K562 (cell line): ENCODE results near the gene HEXIM1. TPM values are rescaled to one million over a fixed set of nuclear protein-coding genes. Genes with fewer than 3 reads are reported as not detected.

Experiments
- ATAC-seq: fragments of 200-7000 bp; cut with Tn5 transposase; 3 replicates; pipeline ENCODE4 v1.9.1; 2020; ENCODE audit warnings: moderate library complexity
- BruUV-seq: library from RNA; stranded (reverse); fragments of 400-500 nt; replicated peaks from 2 replicates; lab custom pipeline; 2021; lab: Mats Ljungman, UMichigan
- CTCF ChIA-PET: fragments of 300-600 bp; formaldehyde crosslinking; extraction: SDS; loops from one replicate; lab custom pipeline; 2021; ENCODE audit warnings: low intra/inter-chr PET ratio; lab: Yijun Ruan, JAX
- POLR2A ChIA-PET: fragments of 300-600, 350-650 bp; sonication (Branson Sonifier 250); formaldehyde crosslinking; extraction: SDS; loops from one replicate; lab custom pipeline; 2021; ENCODE audit warnings: antibody characterized with exemption, inconsistent platforms; lab: Yijun Ruan, JAX
- DNase-seq, 4 experiments: peaks; one replicate each; pipeline versions ENCODE4 v3.0.0 to v3.0.0-alpha.2; 2011 to 2018; ENCODE audit warnings: low spot score in 3 of 4, mixed read lengths in 3 of 4; ENCODE audit errors: extremely low read depth in 1 of 4
- FAIRE-seq: peaks from 2 replicates; lab custom pipeline; 2011; peaks lifted over from hg19 to GRCh38; lab: Jason Lieb, UNC
- H2AFZ ChIP-seq: 2 replicates; pipeline ENCODE4 v1.6.0; 2011; ENCODE audit warnings: low read depth, low read length, control low read depth, inconsistent platforms
- H3K27ac ChIP-seq: fragments of 200-600 bp; 3 replicates; pipeline ENCODE4 v1.8.0; 2011; ENCODE audit warnings: low read depth, mild to moderate bottlenecking, control low read depth, inconsistent platforms, low read length, moderate library complexity, mixed read lengths; ENCODE audit errors: extremely low read depth
- H3K27me3 ChIP-seq, 2 experiments: fragments of 300-600 bp in 1 of 2; 2 replicates in 1 of 2; 3 replicates in 1 of 2; pipeline versions ENCODE4 v1.6.0 to v1.8.0; 2011; ENCODE audit warnings: inconsistent platforms in 2 of 2, low read length in 2 of 2, mild to moderate bottlenecking in 1 of 2, mixed read lengths in 1 of 2, moderate library complexity in 1 of 2; ENCODE audit not compliant: control insufficient read depth in 2 of 2, insufficient read depth in 2 of 2
- H3K36me3 ChIP-seq: fragments of 300-600 bp; 3 replicates; pipeline ENCODE4 v1.8.0; 2011; ENCODE audit warnings: mild to moderate bottlenecking, low read length, inconsistent platforms; ENCODE audit not compliant: control insufficient read depth, insufficient read depth
- H3K4me1 ChIP-seq, 2 experiments: fragments of 200-600 bp in 1 of 2; replicated peaks in 1 of 2; 2 replicates in 1 of 2; 3 replicates in 1 of 2; pipeline versions ENCODE4 v1.5.1 to v1.8.0; 2011; ENCODE audit warnings: inconsistent platforms in 2 of 2, low read length in 2 of 2, mild to moderate bottlenecking in 1 of 2, mixed read lengths in 1 of 2, moderate library complexity in 1 of 2; ENCODE audit not compliant: control insufficient read depth in 2 of 2, insufficient read depth in 2 of 2
- H3K4me2 ChIP-seq: 2 replicates; pipeline ENCODE4 v1.6.1; 2011; ENCODE audit warnings: low read length, control low read depth, inconsistent platforms, mixed read lengths; ENCODE audit not compliant: insufficient read depth
- H3K4me3 ChIP-seq: fragments of 200-600 bp; sonication (generic), shearing (Covaris generic); 2 replicates; pipeline ENCODE4 v1.5.1; 2016; ENCODE audit warnings: control low read depth, inconsistent platforms
- H3K79me2 ChIP-seq: fragments of 200-600 bp; 3 replicates; pipeline ENCODE4 v1.8.0; 2011; ENCODE audit warnings: low read length, inconsistent platforms; ENCODE audit not compliant: control insufficient read depth, insufficient read depth
- H3K9ac ChIP-seq, 2 experiments: 2 replicates each; pipeline versions ENCODE4 v1.6.0 to v1.6.1; 2011; ENCODE audit warnings: low read depth in 2 of 2, low read length in 2 of 2, control low read depth in 1 of 2, inconsistent platforms in 1 of 2, mild to moderate bottlenecking in 1 of 2, mixed read lengths in 1 of 2; ENCODE audit not compliant: insufficient read depth in 1 of 2
- H3K9me1 ChIP-seq: one replicate; pipeline ENCODE4 v1.6.0; 2011; ENCODE audit warnings: inconsistent platforms, mild to moderate bottlenecking, low read length, moderate library complexity; ENCODE audit not compliant: control insufficient read depth, insufficient read depth
- H3K9me3 ChIP-seq: replicated peaks from 2 replicates; pipeline ENCODE4 v1.5.1; 2011; ENCODE audit warnings: low read depth, low read length, inconsistent platforms; ENCODE audit not compliant: control insufficient read depth, insufficient read depth
- H4K20me1 ChIP-seq: replicated peaks from 2 replicates; pipeline ENCODE4 v1.6.1; 2011; ENCODE audit warnings: low read length, inconsistent platforms, mixed read lengths; ENCODE audit not compliant: control insufficient read depth, insufficient read depth
- CTCFL ChIP-seq: IDR thresholded peaks from 2 replicates; pipeline ENCODE4 v1.6.1; 2011; ENCODE audit warnings: borderline replicate concordance, low read depth, mild to moderate bottlenecking, moderate library complexity, low read length; ENCODE audit not compliant: insufficient read depth, poor library complexity, severe bottlenecking
- FOS ChIP-seq: IDR thresholded peaks from 3 replicates; pipeline ENCODE4 v1.6.1; 2011; ENCODE audit not compliant: insufficient read length; ENCODE audit errors: extremely low read depth
- FOXK1 ChIP-seq: sonication (generic); formaldehyde crosslinking; IDR thresholded peaks from 2 replicates; pipeline ENCODE4 v1.8.0; 2022; ENCODE audit warnings: missing genetic modification reagents, mild to moderate bottlenecking, borderline replicate concordance
- MAZ ChIP-seq, 2 experiments: fragments of 450-650 bp in 1 of 2; sonication (generic) in 1 of 2; formaldehyde crosslinking; IDR thresholded peaks in 1 of 2; conservative IDR thresholded peaks in 1 of 2; 2 replicates each; pipeline versions ENCODE4 v1.4.0 to v1.5.0; 2020; ENCODE audit warnings: mild to moderate bottlenecking in 1 of 2, missing genetic modification reagents in 1 of 2
- NR2C2 ChIP-seq, 2 experiments: fragments of 200-800 bp in 1 of 2; sonication (Bioruptor generic) in 1 of 2; sonication (generic) in 1 of 2; formaldehyde crosslinking in 1 of 2; IDR thresholded peaks; 2 replicates each; pipeline versions ENCODE4 v1.6.1 to v1.8.0; 2016 to 2022; ENCODE audit warnings: mild to moderate bottlenecking in 1 of 2, missing compliant biosample characterization in 1 of 2, missing genetic modification characterization in 1 of 2, missing genetic modification reagents in 1 of 2
- NRF1 ChIP-seq, 2 experiments: fragments of 450-650 bp; IDR thresholded peaks in 1 of 2; conservative IDR thresholded peaks in 1 of 2; 2 replicates each; pipeline ENCODE4 v1.6.1; 2014; ENCODE audit warnings: mild to moderate bottlenecking in 2 of 2
- WGBS: fragments of 100-300 bp; shearing (Covaris generic); methylation state at CpG from one replicate; pipeline ENCODE4 v1.1.6; 2016; ENCODE audit warnings: low coverage, mixed read lengths; ENCODE audit not compliant: insufficient coverage; ENCODE audit errors: missing lambda C conversion rate; 5-methylcytosine and 5-hydroxymethylcytosine counted together
- in situ Hi-C: fragments of 300-500 bp; cut with MboI; formaldehyde crosslinking; loops from 4 replicates; pipeline ENCODE4 v1.15.0; 2018; ENCODE audit warnings: inconsistent platforms, mixed read lengths
- intact Hi-C: fragments of 100-400 bp; cut with micrococcal nuclease; formaldehyde crosslinking; loops from 2 replicates; pipeline ENCODE4 v1.14.2; 2022
- polyA plus RNA-seq, 8 experiments: library from polyadenylated mRNA; depleted of rRNA in 4 of 8; stranded (reverse) in 5 of 8; unstranded in 3 of 8; fragments of >200 nt; fragmentation: Nextera tagmentation in 2 of 8; fragmentation: Illumina TruSeq in 1 of 8; extraction: Ambion mirVana in 2 of 8; extraction: Trizol in 1 of 8; gene quantifications; 2 replicates each; pipeline versions ENCODE4 v1.2.1 to v1.2.3, GENCODE V29; 2011 to 2014; ENCODE audit warnings: inconsistent platforms in 1 of 8, missing spikeins in 1 of 8
- total RNA-seq, 7 experiments: library from RNA; depleted of rRNA in 6 of 7; stranded (reverse); fragments of >200 nt in 6 of 7; fragmentation: Illumina TruSeq in 2 of 7; extraction: Trizol in 2 of 7; gene quantifications; 2 replicates each; pipeline versions ENCODE4 v1.2.1 to v1.2.3, GENCODE V29; 2011 to 2021; ENCODE audit warnings: low replicate concordance in 1 of 7

Gene HEXIM1
- total and polyA plus RNA-seq, 9 of the 15 experiments (the other 6 are each of a cell fraction or from before 2014, with no cell fraction given): 1.4 to 28.3 (median 9.1) TPM

GRCh38 chr17:45135192-45135977, 12.9 kb upstream of the HEXIM1 start, which contains the start of gene ACBD4 (continued):
- peak; percentile 31 to 53; a peak in 3 of 4 replicates for TF ChIP-seq NRF1 (conservative IDR thresholded peaks at IDR 0.05 in 1 of 2, IDR thresholded peaks at IDR 0.05 in 1 of 2)
- peak; percentile 60 to 93; a peak in 3 of 4 replicates for TF ChIP-seq MAZ (CRISPR knock-in tag; conservative IDR thresholded peaks at IDR 0.05 in 1 of 2, IDR thresholded peaks at IDR 0.05 in 1 of 2)
- TF ChIP-seq FOS: peak; percentile 83

- no peaks in the 10 kb centered on the region for H3K27me3 ChIP-seq
- no peak for DNase-seq
- H3K9me3 ChIP-seq: no peaks in the 10 kb centered on the region; the same call in 1 of the 2 replicates
- H3K79me2 ChIP-seq: peaks cover 7% of the 10 kb centered on the region; the same call in 1 of the 3 replicates
- in situ Hi-C loops: loop anchor here (5.0 kb wide), 1 partner anchor 61 kb away; no protein-coding TSS in a partner anchor
- POLR2A ChIA-PET: interaction anchor here (0.6 to 7.1 kb wide), 13 partner anchors 8 to 190 kb away, joined by 3 to 119 read pairs (median 4); partner anchors contain the start of genes HEXIM1 and HEXIM2
- peak overlapping the region; percentile 52 for H3K4me3 ChIP-seq
- H3K36me3 ChIP-seq: no peaks in the 10 kb centered on the region
- TF ChIP-seq NR2C2 (CRISPR knock-in tag; IDR thresholded peaks at IDR 0.05): no peak
- TF ChIP-seq NR2C2 (tag; IDR thresholded peaks at IDR 0.05): 0 out of 2 replicates have a peak, but pooled peaks have one; percentile 4
- peak; percentile 53; the same call in 1 of the 2 replicates for TF ChIP-seq FOXK1 (CRISPR knock-in tag)
- TF ChIP-seq CTCFL: no peak
- TF ChIP-seq, all 486 proteins: peak for 2
- H4K20me1 ChIP-seq: no peaks in the 10 kb centered on the region; the same call in 1 of the 2 replicates
- intact Hi-C loops: loop anchor here (1.0 to 5.0 kb wide), 3 partner anchors 12 to 251 kb away; partner anchors contain the start of gene HEXIM1
- H3K9me1 ChIP-seq: no peaks in the 10 kb centered on the region
- peak overlapping the region; percentile 59 to 88 for H3K9ac ChIP-seq
- BruUV-seq: TSS peak; percentile 39
- peak overlapping the region; percentile 82 for H3K4me2 ChIP-seq
- peak overlapping the region; percentile 90 for H2AFZ ChIP-seq
- CTCF ChIA-PET: interaction anchor here (0.7 to 6.2 kb wide), 11 partner anchors 12 to 361 kb away, joined by 3 to 165 read pairs (median 5); partner anchors contain the start of genes HEXIM1 and HEXIM2
- H3K27ac ChIP-seq: peak overlapping the region; percentile 74; the same call in 2 of the 3 replicates
- WGBS: 59% methylated on average over 20 of the region's 21 CpGs
- ATAC-seq (no peak), FAIRE-seq (no peak)
- H3K4me1 ChIP-seq: peaks cover 11 to 42% of the 10 kb centered on the region in 2 experiments
Observed at GRCh38 chr17:45135978-45136791, 12.1 kb upstream of the HEXIM1 start.
